Activated CD4-positive, alpha-beta T cell treated with anti-CD3 and anti-CD28 coated beads, Interleukin-2, amount 50 U/mL, for 1 hour (primary cell): ENCODE measurements around the gene NDUFA6.

Experiments
- DNase-seq: peaks from one replicate; pipeline ENCODE4 v3.0.0-alpha.2; 2020

NDUFA6 gene

GRCh38 chr22:42069801-42070516 is 20.6 kb downstream of the NDUFA6 start:
- no peak for DNase-seq

GRCh38 chr22:42068291-42068690 is 22.3 kb downstream of the NDUFA6 start:
- DNase-seq = no peak

GRCh38 chr22:42067671-42068251 is 22.8 kb downstream of the NDUFA6 start:
- no peak for DNase-seq

- no peak for DNase-seq
Measured at GRCh38 chr22:42066937-42067336, 23.6 kb downstream of the NDUFA6 start.

GRCh38 chr22:42066126-42066761 is 24.3 kb downstream of the NDUFA6 start:
- DNase-seq = no peak

GRCh38 chr22:42065438-42066125 is 25.0 kb downstream of the NDUFA6 start:
- no peak for DNase-seq

GRCh38 chr22:42064629-42065028 is 25.9 kb downstream of the NDUFA6 start:
- DNase-seq = no peak

- DNase-seq = no peak
Measured at GRCh38 chr22:42062506-42063170, 27.9 kb downstream of the NDUFA6 start.

GRCh38 chr22:42061041-42061440 is 29.5 kb downstream of the NDUFA6 start:
- no peak for DNase-seq

- no peak for DNase-seq
Measured at GRCh38 chr22:42060489-42060888, 30.1 kb downstream of the NDUFA6 start.

GRCh38 chr22:42056757-42057511 is 33.6 kb downstream of the NDUFA6 start:
- DNase-seq = no peak

- no peak for DNase-seq
Measured at GRCh38 chr22:42052765-42053164, 37.8 kb downstream of the NDUFA6 start.

- no peak for DNase-seq
Measured at GRCh38 chr22:42050641-42051180, 39.9 kb downstream of the NDUFA6 start.

GRCh38 chr22:42041784-42042183 is 48.8 kb downstream of the NDUFA6 start:
- DNase-seq = no peak

- DNase-seq = no peak
Measured at GRCh38 chr22:42039271-42039670, 51.3 kb downstream of the NDUFA6 start.
